GM12875 (cell line): ENCODE results near the gene NEURL3.

Source experiments
- H3K4me3 ChIP-seq: one replicate; pipeline ENCODE4 v1.5.1; 2011; ENCODE audit warnings: low read depth, low read length, control low read depth
- CTCF ChIP-seq: IDR thresholded peaks from 2 replicates; pipeline ENCODE4 v1.5.1; 2011; ENCODE audit warnings: low read depth, mild to moderate bottlenecking, control low read depth, inconsistent platforms, low read length, moderate library complexity, borderline replicate concordance; ENCODE audit not compliant: insufficient read depth

The NEURL3 gene

GRCh38 chr2:96449174-96449573 lies 56.0 kb downstream of the NEURL3 start:
- H3K4me3 ChIP-seq = no peak overlapping the region
- TF ChIP-seq CTCF = no peak

GRCh38 chr2:96447726-96448125 lies 57.4 kb downstream of the NEURL3 start:
- H3K4me3 ChIP-seq = no peak overlapping the region
- no peak for TF ChIP-seq CTCF
